Measurements from ENCODE around the gene CWC27.

CWC27 gene

GRCh38 chr5:64859881-64860280 lies 91.2 kb downstream of the CWC27 start:
- no peaks in the 10 kb centered on the region for H3K79me2 ChIP-seq (ENCODE audit: insufficient read depth, low read length)

GRCh38 chr5:64861281-64861680 lies 92.6 kb downstream of the CWC27 start:
- no peak overlapping the region for H3K4me3 ChIP-seq (ENCODE audit: low read length, poor library complexity, severe bottlenecking)
- H3K9me3 ChIP-seq (ENCODE audit: insufficient read depth, low read depth, low read length): no peaks in the 10 kb centered on the region
- H3K27me3 ChIP-seq (ENCODE audit: insufficient read depth, low read length, poor library complexity, severe bottlenecking): no peaks in the 10 kb centered on the region
- no peak for TF ChIP-seq CTCF (conservative IDR thresholded peaks at IDR 0.05; ENCODE audit: low read length)
- no peak for TF ChIP-seq EZH2phosphoT487 (IDR thresholded peaks at IDR 0.05; ENCODE audit: borderline replicate concordance)
- no peaks in the 10 kb centered on the region for H3K9me2 ChIP-seq (replicated peaks; ENCODE audit: low read depth, low read length)
- no peaks in the 10 kb centered on the region for H3K79me2 ChIP-seq (ENCODE audit: insufficient read depth, low read length)
- no peak overlapping the region for H2AFZ ChIP-seq (ENCODE audit: low read length)
- H3K36me3 ChIP-seq (ENCODE audit: insufficient read depth, low read length): no peaks in the 10 kb centered on the region
- no peaks in the 10 kb centered on the region for H3F3A ChIP-seq (ENCODE audit: low read depth)
- no peaks in the 10 kb centered on the region for H4K20me1 ChIP-seq (ENCODE audit: insufficient read depth, low read length, poor library complexity, severe bottlenecking)
- no peak overlapping the region for H3K9ac ChIP-seq (ENCODE audit: low read depth, low read length, poor library complexity, severe bottlenecking)
- H3K4me1 ChIP-seq (ENCODE audit: insufficient read depth, low read length, poor library complexity, severe bottlenecking): no peaks in the 10 kb centered on the region
- H3K4me2 ChIP-seq (ENCODE audit: low read depth, low read length, poor library complexity, severe bottlenecking): no peak overlapping the region

More at GRCh38 chr5:64859881-64860280, 91.2 kb downstream of the CWC27 start:
- Histone ChIP-seq H3K9me3 (ENCODE audit: insufficient read depth, low read depth, low read length) (no peaks in the 10 kb centered on the region), H3K4me2 (ENCODE audit: low read depth, low read length, poor library complexity, severe bottlenecking) (no peak overlapping the region), H3K9ac (ENCODE audit: low read depth, low read length, poor library complexity, severe bottlenecking) (no peak overlapping the region), H3F3A (ENCODE audit: low read depth) (no peaks in the 10 kb centered on the region), H4K20me1 (ENCODE audit: insufficient read depth, low read length, poor library complexity, severe bottlenecking) (no peaks in the 10 kb centered on the region), H3K27me3 (ENCODE audit: insufficient read depth, low read length, poor library complexity, severe bottlenecking) (no peaks in the 10 kb centered on the region), H3K4me1 (ENCODE audit: insufficient read depth, low read length, poor library complexity, severe bottlenecking) (no peaks in the 10 kb centered on the region), H2AFZ (ENCODE audit: low read length) (no peak overlapping the region), H3K36me3 (ENCODE audit: insufficient read depth, low read length) (no peaks in the 10 kb centered on the region), H3K4me3 (ENCODE audit: low read length, poor library complexity, severe bottlenecking) (no peak overlapping the region), H3K9me2 (replicated peaks; ENCODE audit: low read depth, low read length) (no peaks in the 10 kb centered on the region)
- TF ChIP-seq CTCF (conservative IDR thresholded peaks at IDR 0.05; ENCODE audit: low read length) (no peak), EZH2phosphoT487 (IDR thresholded peaks at IDR 0.05; ENCODE audit: borderline replicate concordance) (no peak)

GRCh38 chr5:64864171-64864570 lies 95.4 kb downstream of the CWC27 start:
- H3K9ac ChIP-seq (ENCODE audit: low read depth, low read length, poor library complexity, severe bottlenecking): no peak overlapping the region
- no peaks in the 10 kb centered on the region for H3K4me1 ChIP-seq (ENCODE audit: insufficient read depth, low read length, poor library complexity, severe bottlenecking)
- no peaks in the 10 kb centered on the region for H3F3A ChIP-seq (ENCODE audit: low read depth)
- H2AFZ ChIP-seq (ENCODE audit: low read length): no peak overlapping the region
- TF ChIP-seq EZH2phosphoT487 (IDR thresholded peaks at IDR 0.05; ENCODE audit: borderline replicate concordance) (no peak), CTCF (conservative IDR thresholded peaks at IDR 0.05; ENCODE audit: low read length) (no peak)
- no peak overlapping the region for H3K4me3 ChIP-seq (ENCODE audit: low read length, poor library complexity, severe bottlenecking)
- H3K9me2 ChIP-seq (replicated peaks; ENCODE audit: low read depth, low read length): no peaks in the 10 kb centered on the region
- no peaks in the 10 kb centered on the region for H4K20me1 ChIP-seq (ENCODE audit: insufficient read depth, low read length, poor library complexity, severe bottlenecking)
- H3K4me2 ChIP-seq (ENCODE audit: low read depth, low read length, poor library complexity, severe bottlenecking): no peak overlapping the region
- H3K9me3 ChIP-seq (ENCODE audit: insufficient read depth, low read depth, low read length): no peaks in the 10 kb centered on the region
- no peaks in the 10 kb centered on the region for H3K79me2 ChIP-seq (ENCODE audit: insufficient read depth, low read length)
- no peaks in the 10 kb centered on the region for H3K36me3 ChIP-seq (ENCODE audit: insufficient read depth, low read length)
- no peaks in the 10 kb centered on the region for H3K27me3 ChIP-seq (ENCODE audit: insufficient read depth, low read length, poor library complexity, severe bottlenecking)
